Neuronal stem cell (in vitro differentiated cells): ENCODE data around the gene GPR15LG.

ENCODE experiments used
- DNase-seq: peaks from one replicate; pipeline ENCODE4 v3.0.0-alpha.2; 2013; ENCODE audit warnings: low spot score
- H2AFZ ChIP-seq: one replicate; pipeline ENCODE4 v1.6.1; 2013; ENCODE audit warnings: mild to moderate bottlenecking, low read length, inconsistent platforms
- H2AK5ac ChIP-seq: 2 replicates; pipeline ENCODE4 v1.6.1; 2013; ENCODE audit warnings: low read depth, mild to moderate bottlenecking, inconsistent platforms, low read length, moderate library complexity, mixed read lengths
- H2BK120ac ChIP-seq: 2 replicates; pipeline ENCODE4 v1.6.1; 2013; ENCODE audit warnings: low read depth, mild to moderate bottlenecking, inconsistent platforms, low read length, moderate library complexity, mixed read lengths
- H2BK12ac ChIP-seq: one replicate; pipeline ENCODE4 v1.6.1; 2013; ENCODE audit warnings: low read length, inconsistent platforms
- H2BK15ac ChIP-seq: 2 replicates; pipeline ENCODE4 v1.6.1; 2013; ENCODE audit warnings: mild to moderate bottlenecking, low read length, inconsistent platforms, mixed read lengths
- H2BK5ac ChIP-seq: one replicate; pipeline ENCODE4 v1.6.1; 2013; ENCODE audit warnings: inconsistent platforms, mild to moderate bottlenecking, low read length, moderate library complexity
- H3K14ac ChIP-seq: one replicate; pipeline ENCODE4 v1.6.1; 2013; ENCODE audit warnings: low read length, inconsistent platforms
- H3K18ac ChIP-seq: 2 replicates; pipeline ENCODE4 v1.6.1; 2013; ENCODE audit warnings: low read length, inconsistent platforms
- H3K23ac ChIP-seq: 2 replicates; pipeline ENCODE4 v1.6.1; 2013; ENCODE audit warnings: low read depth, mild to moderate bottlenecking, mixed read lengths, low read length, inconsistent platforms; ENCODE audit not compliant: poor library complexity
- H3K27ac ChIP-seq: replicated peaks from 3 replicates; pipeline ENCODE4 v1.5.1; 2013; ENCODE audit warnings: low read length, inconsistent platforms
- H3K27me3 ChIP-seq, 3 experiments: 2 replicates each; pipeline ENCODE4 v1.6.1; 2013; ENCODE audit warnings: low read length in 3 of 3, mild to moderate bottlenecking in 2 of 3, inconsistent platforms in 1 of 3, low read depth in 1 of 3, mixed read lengths in 1 of 3, moderate library complexity in 1 of 3; ENCODE audit not compliant: control insufficient read depth in 3 of 3, insufficient read depth in 3 of 3
- H3K36me3 ChIP-seq, 2 donors: replicated peaks in 1 of 2; 2 replicates each; pipeline ENCODE4 v1.6.1; 2013; ENCODE audit warnings: low read length in 2 of 2; ENCODE audit not compliant: control insufficient read depth in 2 of 2, insufficient read depth in 2 of 2
- H3K4ac ChIP-seq: 2 replicates; pipeline ENCODE4 v1.6.1; 2013; ENCODE audit warnings: inconsistent platforms, mild to moderate bottlenecking, low read length, moderate library complexity
- H3K4me1 ChIP-seq, 2 donors: 1 replicate in 1 of 2; 2 replicates in 1 of 2; pipeline ENCODE4 v1.6.1; 2013; ENCODE audit warnings: low read length in 2 of 2, low read depth in 1 of 2; ENCODE audit not compliant: control insufficient read depth in 2 of 2, insufficient read depth in 1 of 2
- H3K4me2 ChIP-seq: one replicate; pipeline ENCODE4 v1.6.1; 2013; ENCODE audit warnings: mild to moderate bottlenecking, low read length, inconsistent platforms; ENCODE audit not compliant: insufficient read depth, poor library complexity, severe bottlenecking
- H3K4me3 ChIP-seq, 2 donors: 2 replicates each; pipeline ENCODE4 v1.5.1; 2013; ENCODE audit warnings: low read length in 2 of 2, mild to moderate bottlenecking in 2 of 2, inconsistent platforms in 1 of 2, moderate library complexity in 1 of 2
- H3K79me1 ChIP-seq: one replicate; pipeline ENCODE4 v1.6.1; 2013; ENCODE audit warnings: low read depth, mild to moderate bottlenecking, inconsistent platforms, low read length, moderate library complexity
- H3K9ac ChIP-seq: one replicate; pipeline ENCODE4 v1.6.1; 2013; ENCODE audit warnings: mild to moderate bottlenecking, low read depth, low read length, inconsistent platforms; ENCODE audit not compliant: poor library complexity
- H3K9me3 ChIP-seq, 2 donors: replicated peaks in 1 of 2; 2 replicates each; pipeline versions ENCODE3 to v1.6.1; 2013; ENCODE audit warnings: low read length in 2 of 2, mild to moderate bottlenecking in 2 of 2, inconsistent platforms in 1 of 2, low read depth in 1 of 2, mixed read lengths in 1 of 2, moderate library complexity in 1 of 2; ENCODE audit not compliant: control insufficient read depth in 2 of 2, insufficient read depth in 1 of 2
- H4K8ac ChIP-seq: one replicate; pipeline ENCODE4 v1.6.1; 2013; ENCODE audit warnings: low read depth, mild to moderate bottlenecking, inconsistent platforms, low read length, moderate library complexity
- H4K91ac ChIP-seq: one replicate; pipeline ENCODE4 v1.6.1; 2013; ENCODE audit warnings: low read length, low read depth, mild to moderate bottlenecking, inconsistent platforms; ENCODE audit not compliant: poor library complexity
- WGBS, 2 donors: extraction: QIAGEN DNeasy Blood & Tissue Kit; methylation state at CpG; one replicate each; pipeline ENCODE4 v1.1.7; 2013; ENCODE audit warnings: missing lambda C conversion rate in 2 of 2, mixed read lengths in 1 of 2; ENCODE audit not compliant: insufficient read length in 2 of 2, insufficient replicate concordance in 1 of 2; ENCODE audit errors: extremely low coverage in 2 of 2; 5-methylcytosine and 5-hydroxymethylcytosine counted together

Gene GPR15LG

GRCh38 chr10:84195044-84195830, 21.6 kb downstream of the GPR15LG start:
- H2AK5ac ChIP-seq = peak overlapping the region; percentile 57
- no peaks in the 10 kb centered on the region for H3K9me3 ChIP-seq
- H2BK120ac ChIP-seq = peak overlapping the region; percentile 93
- peak overlapping the region; percentile 94 for H3K4me2 ChIP-seq
- H3K4ac ChIP-seq = no peak overlapping the region
- H3K79me1 ChIP-seq = no peaks in the 10 kb centered on the region
- H3K4me3 ChIP-seq = peak overlapping the region; percentile 41 to 93
- H3K18ac ChIP-seq = peak overlapping the region; percentile 94
- H2BK15ac ChIP-seq = peak overlapping the region; percentile 76
- no peak overlapping the region for H2BK5ac ChIP-seq
- H3K36me3 ChIP-seq = no peaks in the 10 kb centered on the region
- no peak for DNase-seq
- WGBS, 2 donors = no CpG with 5 or more reads among the region's 43 CpGs
- peak overlapping the region; percentile 93 for H2AFZ ChIP-seq
- H4K91ac ChIP-seq = no peak overlapping the region
- H3K27ac ChIP-seq = no peak overlapping the region
- H3K4me1 ChIP-seq = peaks cover 7% of the 10 kb centered on the region in 2 donors
- peak overlapping the region; percentile 90 for H3K9ac ChIP-seq
- no peak overlapping the region for H4K8ac ChIP-seq
- peaks cover 4 to 89% (median 26%) of the 10 kb centered on the region in 3 experiments for H3K27me3 ChIP-seq
- H3K14ac ChIP-seq = peak overlapping the region; percentile 41
- H2BK12ac ChIP-seq = no peak overlapping the region
- peak overlapping the region; percentile 66 for H3K23ac ChIP-seq

GRCh38 chr10:84196083-84196482, 22.5 kb downstream of the GPR15LG start:
- H3K14ac ChIP-seq = no peak overlapping the region
- H4K91ac ChIP-seq = no peak overlapping the region
- no peak overlapping the region for H3K23ac ChIP-seq
- peaks cover 7% of the 10 kb centered on the region in 2 donors for H3K4me1 ChIP-seq
- H3K18ac ChIP-seq = no peak overlapping the region
- peaks cover 4 to 80% (median 26%) of the 10 kb centered on the region in 3 experiments for H3K27me3 ChIP-seq
- no peak overlapping the region for H3K9ac ChIP-seq
- no peak overlapping the region for H2AK5ac ChIP-seq
- no peaks in the 10 kb centered on the region for H3K79me1 ChIP-seq
- H2BK12ac ChIP-seq = no peak overlapping the region
- H2BK15ac ChIP-seq = no peak overlapping the region
- no CpG with 5 or more reads among the region's 4 CpGs for WGBS, 2 donors
- H3K36me3 ChIP-seq = no peaks in the 10 kb centered on the region
- no peak overlapping the region for H2AFZ ChIP-seq
- no peak overlapping the region for H4K8ac ChIP-seq
- H3K4ac ChIP-seq = no peak overlapping the region
- no peak overlapping the region for H2BK5ac ChIP-seq
- no peak overlapping the region for H3K27ac ChIP-seq
- DNase-seq = no peak
- H3K4me3 ChIP-seq = no peak overlapping the region
- no peak overlapping the region for H2BK120ac ChIP-seq
- H3K9me3 ChIP-seq = no peaks in the 10 kb centered on the region
- H3K4me2 ChIP-seq = no peak overlapping the region

- no peak overlapping the region for H3K4me2 ChIP-seq
- H2AK5ac ChIP-seq = no peak overlapping the region
- H4K91ac ChIP-seq = no peak overlapping the region
- H2BK120ac ChIP-seq = no peak overlapping the region
- WGBS, 2 donors = no CpG with 5 or more reads among the region's 5 CpGs
- peak overlapping the region; percentile 54 for H2BK5ac ChIP-seq
- H3K4me3 ChIP-seq = peak overlapping the region in 1 of 2 donors; percentile 28
- H4K8ac ChIP-seq = no peak overlapping the region
- no peak overlapping the region for H3K18ac ChIP-seq
- peaks cover 7% of the 10 kb centered on the region in 2 donors for H3K4me1 ChIP-seq
- H3K9me3 ChIP-seq = no peaks in the 10 kb centered on the region
- no peak overlapping the region for H3K14ac ChIP-seq
- no peak overlapping the region for H2BK15ac ChIP-seq
- no peak overlapping the region for H3K4ac ChIP-seq
- no peak overlapping the region for H3K9ac ChIP-seq
- H2AFZ ChIP-seq = no peak overlapping the region
- H3K27ac ChIP-seq = no peak overlapping the region
- H2BK12ac ChIP-seq = no peak overlapping the region
- DNase-seq = no peak
- no peaks in the 10 kb centered on the region for H3K36me3 ChIP-seq
- no peak overlapping the region for H3K23ac ChIP-seq
- peaks cover 4 to 72% (median 26%) of the 10 kb centered on the region in 3 experiments for H3K27me3 ChIP-seq
- H3K79me1 ChIP-seq = no peaks in the 10 kb centered on the region
Measured at GRCh38 chr10:84196941-84197340, 23.3 kb downstream of the GPR15LG start.

- H3K27me3 ChIP-seq = peaks cover 4 to 67% (median 26%) of the 10 kb centered on the region in 3 experiments
- H3K9me3 ChIP-seq = no peaks in the 10 kb centered on the region
- no CpG with 5 or more reads among the region's 5 CpGs for WGBS, 2 donors
Measured at GRCh38 chr10:84197643-84198042, 24.0 kb downstream of the GPR15LG start.

More at GRCh38 chr10:84197643-84198042, 24.0 kb downstream of the GPR15LG start:
- H3K27ac ChIP-seq = no peak overlapping the region
- no peak overlapping the region for H3K4me3 ChIP-seq
- no peak overlapping the region for H3K9ac ChIP-seq
- no peak overlapping the region for H4K8ac ChIP-seq
- H3K36me3 ChIP-seq = no peaks in the 10 kb centered on the region
- H3K4me1 ChIP-seq = peaks cover 7% of the 10 kb centered on the region in 2 donors
- no peak for DNase-seq
- H2BK5ac ChIP-seq = peak overlapping the region; percentile 54
- no peak overlapping the region for H2BK15ac ChIP-seq
- no peak overlapping the region for H2AK5ac ChIP-seq
- H3K4me2 ChIP-seq = no peak overlapping the region
- no peaks in the 10 kb centered on the region for H3K79me1 ChIP-seq
- H2AFZ ChIP-seq = no peak overlapping the region
- no peak overlapping the region for H3K4ac ChIP-seq
- H2BK120ac ChIP-seq = no peak overlapping the region
- no peak overlapping the region for H2BK12ac ChIP-seq
- no peak overlapping the region for H4K91ac ChIP-seq
- H3K14ac ChIP-seq = no peak overlapping the region
- H3K18ac ChIP-seq = no peak overlapping the region
- H3K23ac ChIP-seq = no peak overlapping the region
